Measurements from ENCODE around the gene TMEM132A.

TMEM132A gene

DNA sequence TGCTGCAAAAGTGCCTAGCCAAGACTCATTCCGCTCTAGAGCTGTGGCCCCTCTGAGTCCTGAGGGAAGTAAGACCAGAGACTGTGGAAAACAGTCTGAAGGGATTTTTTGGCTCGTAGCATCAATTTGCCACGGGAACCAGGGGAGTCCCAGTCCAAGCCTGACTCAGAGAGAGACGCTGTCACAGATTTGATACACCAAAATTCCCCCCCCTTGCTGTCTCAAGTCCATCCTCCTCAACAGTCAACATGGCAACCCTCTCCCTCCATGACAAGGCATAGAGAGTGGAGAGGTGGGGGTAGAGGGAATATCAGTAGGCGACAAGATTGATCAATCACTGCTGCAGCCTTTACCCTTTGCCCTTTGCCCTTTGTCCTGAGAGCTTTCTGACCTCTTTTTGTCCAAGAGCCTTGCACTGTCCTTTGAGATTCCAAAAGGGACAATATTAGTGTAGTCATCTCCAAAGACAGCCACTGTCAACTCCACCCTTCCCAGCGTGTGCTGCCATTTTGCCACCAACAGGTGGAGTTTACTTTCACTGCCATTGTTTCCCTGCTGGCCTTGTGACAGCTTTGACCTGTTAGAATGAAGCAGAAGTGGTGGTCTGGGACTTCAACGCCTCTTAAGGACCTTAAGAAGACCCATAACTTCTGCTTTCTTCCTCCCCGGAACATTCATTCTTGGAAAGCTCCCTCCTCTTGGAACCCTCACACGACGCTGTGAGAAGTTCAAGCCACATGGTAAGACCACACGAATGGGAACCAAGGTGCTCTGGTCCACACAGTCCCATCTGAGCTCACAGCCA is 20.4 kb downstream of the TMEM132A start:
- no peak overlapping the region for H3K4me3 ChIP-seq (ENCODE audit: low read depth, low read length)

DNA sequence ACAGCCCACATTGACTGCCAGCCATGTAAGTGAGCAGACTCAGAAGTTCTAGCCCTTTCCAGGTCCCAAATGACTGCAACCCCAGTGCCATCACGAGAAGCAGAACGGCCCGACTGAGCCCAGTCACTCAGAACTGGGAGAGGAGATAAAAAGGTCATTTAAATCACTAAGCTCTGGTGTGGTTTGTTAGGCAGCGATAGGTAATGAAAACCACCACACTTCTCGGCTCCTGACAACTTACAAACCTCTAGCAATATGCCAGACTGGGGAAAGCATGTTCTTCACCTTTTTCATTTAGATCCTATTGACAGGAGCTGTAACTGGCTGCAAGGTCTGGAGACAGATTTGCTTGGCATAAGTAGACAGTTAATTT is 21.0 kb downstream of the TMEM132A start:
- H3K4me3 ChIP-seq (ENCODE audit: low read depth, low read length) = no peak overlapping the region
- TF ChIP-seq, protein P1, sequence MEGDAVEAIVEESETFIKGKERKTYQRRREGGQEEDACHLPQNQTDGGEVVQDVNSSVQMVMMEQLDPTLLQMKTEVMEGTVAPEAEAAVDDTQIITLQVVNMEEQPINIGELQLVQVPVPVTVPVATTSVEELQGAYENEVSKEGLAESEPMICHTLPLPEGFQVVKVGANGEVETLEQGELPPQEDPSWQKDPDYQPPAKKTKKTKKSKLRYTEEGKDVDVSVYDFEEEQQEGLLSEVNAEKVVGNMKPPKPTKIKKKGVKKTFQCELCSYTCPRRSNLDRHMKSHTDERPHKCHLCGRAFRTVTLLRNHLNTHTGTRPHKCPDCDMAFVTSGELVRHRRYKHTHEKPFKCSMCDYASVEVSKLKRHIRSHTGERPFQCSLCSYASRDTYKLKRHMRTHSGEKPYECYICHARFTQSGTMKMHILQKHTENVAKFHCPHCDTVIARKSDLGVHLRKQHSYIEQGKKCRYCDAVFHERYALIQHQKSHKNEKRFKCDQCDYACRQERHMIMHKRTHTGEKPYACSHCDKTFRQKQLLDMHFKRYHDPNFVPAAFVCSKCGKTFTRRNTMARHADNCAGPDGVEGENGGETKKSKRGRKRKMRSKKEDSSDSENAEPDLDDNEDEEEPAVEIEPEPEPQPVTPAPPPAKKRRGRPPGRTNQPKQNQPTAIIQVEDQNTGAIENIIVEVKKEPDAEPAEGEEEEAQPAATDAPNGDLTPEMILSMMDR (conservative IDR thresholded peaks at IDR 0.05; ENCODE audit: low read depth, low read length) = no peak
- no peak for DNase-seq (ENCODE audit: low read depth)

More for the DNA sequence above, 20.4 kb downstream of the TMEM132A start:
- DNase-seq (ENCODE audit: low read depth) = no peak
- TF ChIP-seq, protein P1 (conservative IDR thresholded peaks at IDR 0.05; ENCODE audit: low read depth, low read length) = peak; percentile 31

DNA sequence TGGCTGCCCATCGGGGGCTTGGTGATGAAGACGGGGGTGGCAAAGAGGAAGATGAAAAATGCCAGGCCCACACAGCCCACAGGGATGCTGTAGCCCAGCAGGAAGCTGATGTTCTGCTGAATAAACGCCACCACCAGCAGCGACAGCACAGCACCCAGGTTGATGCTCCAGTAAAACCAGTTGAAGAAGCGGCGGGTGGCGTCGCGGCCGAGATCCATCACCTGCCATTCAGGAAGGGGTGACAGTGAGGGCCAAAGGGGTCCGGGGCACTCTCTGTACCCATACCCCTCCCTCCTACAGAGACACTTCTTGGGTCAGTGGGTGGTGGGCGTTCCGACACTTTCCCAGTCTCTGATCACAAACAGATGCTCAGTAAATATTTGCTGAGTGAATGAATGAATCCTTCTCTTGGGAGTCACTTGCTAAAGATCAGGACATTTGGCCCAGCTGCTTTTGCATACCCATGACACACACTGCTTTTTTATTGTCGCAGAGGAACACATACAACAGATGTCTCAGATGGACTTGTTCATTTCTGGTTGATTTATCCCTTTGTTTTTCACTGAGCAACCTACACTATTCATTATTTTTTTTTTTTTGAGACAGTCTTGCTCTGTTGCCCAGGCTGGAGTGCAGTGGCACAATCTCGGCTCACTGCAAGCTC is 22.5 kb downstream of the TMEM132A start:
- DNase-seq (ENCODE audit: low read depth) = no peak
- TF ChIP-seq, protein P1 (conservative IDR thresholded peaks at IDR 0.05; ENCODE audit: low read depth, low read length) = no peak
- H3K4me3 ChIP-seq (ENCODE audit: low read depth, low read length) = no peak overlapping the region

DNA sequence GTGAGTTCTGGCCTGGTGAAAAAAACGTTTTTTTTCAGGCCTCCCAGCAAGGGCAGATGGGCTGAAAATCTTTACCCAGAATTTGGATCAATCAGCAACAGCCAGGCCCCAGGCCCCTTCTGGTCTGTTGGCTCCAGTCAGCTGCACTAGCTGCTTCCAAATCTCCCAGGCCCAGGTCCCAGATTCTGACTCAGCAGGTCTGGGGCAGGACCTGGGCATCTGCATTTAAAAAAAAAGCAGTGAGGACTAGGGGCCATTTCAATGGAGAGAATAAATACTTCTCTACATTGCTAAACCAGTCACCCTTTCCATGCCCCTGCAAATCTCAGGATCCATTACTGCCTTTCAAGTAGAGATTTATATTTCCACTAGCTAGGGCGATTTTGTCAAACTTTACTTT is 23.4 kb downstream of the TMEM132A start:
- TF ChIP-seq, protein P1 (conservative IDR thresholded peaks at IDR 0.05; ENCODE audit: low read depth, low read length) = no peak

DNA sequence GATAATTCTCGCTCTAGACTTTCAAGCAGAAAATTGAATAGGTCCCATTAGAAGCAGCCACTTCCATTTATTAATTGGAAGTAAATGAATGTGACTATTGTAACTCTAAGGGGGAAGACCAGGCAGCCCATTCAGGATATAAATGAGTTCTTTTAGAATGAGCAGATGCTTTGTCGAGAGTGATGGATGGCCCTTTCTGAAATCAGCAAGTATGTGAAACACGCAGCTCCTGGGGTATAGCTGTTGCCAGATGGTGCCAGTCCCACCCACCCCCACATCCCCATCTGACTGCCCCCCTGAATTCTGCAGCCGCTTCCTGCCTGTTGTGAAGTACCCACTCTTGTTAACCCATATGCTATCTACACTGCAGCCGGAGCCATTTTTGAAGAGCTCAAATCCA is 24.0 kb downstream of the TMEM132A start:
- H3K4me3 ChIP-seq (ENCODE audit: low read depth, low read length) = no peak overlapping the region
- TF ChIP-seq, protein P1 (conservative IDR thresholded peaks at IDR 0.05; ENCODE audit: low read depth, low read length) = no peak
- DNase-seq (ENCODE audit: low read depth) = no peak

More for the DNA sequence above, 23.4 kb downstream of the TMEM132A start:
- H3K4me3 ChIP-seq (ENCODE audit: low read depth, low read length) = no peak overlapping the region
- DNase-seq (ENCODE audit: low read depth) = no peak

DNA sequence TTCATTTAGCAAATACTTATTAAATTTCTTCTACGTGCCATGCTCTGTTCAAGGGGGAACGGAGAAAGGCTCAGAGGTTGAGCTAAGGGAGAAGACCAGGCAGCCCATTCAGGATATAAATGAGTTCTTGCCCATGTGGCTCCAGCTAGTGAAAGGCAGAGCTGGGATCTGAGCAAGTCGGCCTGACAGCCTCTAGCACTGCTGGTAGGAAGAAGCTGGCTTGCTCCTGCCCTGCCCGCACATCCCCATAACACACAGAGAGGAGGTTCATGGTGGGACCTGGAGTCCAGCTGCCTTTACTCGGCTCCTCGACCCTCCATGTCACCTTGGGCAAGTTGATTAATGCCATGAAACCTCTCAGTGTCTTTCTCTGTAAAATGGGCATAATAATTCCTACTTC is 25.8 kb downstream of the TMEM132A start:
- DNase-seq (ENCODE audit: low read depth) = no peak

More for the DNA sequence above, 25.8 kb downstream of the TMEM132A start:
- H3K4me3 ChIP-seq (ENCODE audit: low read depth, low read length) = no peak overlapping the region
- TF ChIP-seq, protein P1 (conservative IDR thresholded peaks at IDR 0.05; ENCODE audit: low read depth, low read length) = no peak

All from choroid plexus epithelial cell (primary cell).